Measurements from ENCODE around the gene ASMTL. TPM values are rescaled to one million over a fixed set of nuclear protein-coding genes. Genes with fewer than 3 reads are reported as not detected.
A peak's percentile ranks its signal among the peaks of the same experiment; 100 is the strongest.

ASMTL gene
- total RNA-seq, 4 donors from 2014 or later: 29.7 to 35.1 (median 32.5) TPM

DNA sequence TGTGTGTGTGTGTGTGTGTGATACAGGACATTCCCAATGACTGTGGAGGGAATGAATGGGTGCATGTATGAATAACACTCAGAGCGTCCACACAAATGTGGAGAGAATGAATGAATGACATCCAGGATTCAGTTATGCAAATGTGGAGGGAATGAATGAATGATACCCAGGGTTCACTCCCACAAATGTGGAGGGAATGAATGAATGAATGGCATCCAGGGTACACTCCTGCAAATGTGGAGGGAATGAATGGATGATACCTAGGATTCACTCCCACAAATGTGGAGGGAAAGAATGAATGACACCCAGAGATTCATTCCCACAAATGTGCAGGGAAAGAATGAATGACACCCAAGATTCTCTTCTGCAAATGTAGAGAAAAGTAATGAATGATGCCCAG, 36.0 kb upstream of the ASMTL start:
- Histone ChIP-seq H3K27me3 (peaks cover 34% of the 10 kb centered on the region), H3K36me3 (no peaks in the 10 kb centered on the region), H3K27ac (no peak overlapping the region), H3K4me3 (no peak overlapping the region), H3K9me3 (no peaks in the 10 kb centered on the region), H3K4me1 (peaks cover 0 to 2% (median 0%) of the 10 kb centered on the region in 3 donors)
- no peak for TF ChIP-seq EP300 (IDR thresholded peaks at IDR 0.05)
- TF ChIP-seq POLR2A (IDR thresholded peaks at IDR 0.05): no peak
- TF ChIP-seq POLR2AphosphoS5 (IDR thresholded peaks at IDR 0.05): no peak
- TF ChIP-seq, protein P1, sequence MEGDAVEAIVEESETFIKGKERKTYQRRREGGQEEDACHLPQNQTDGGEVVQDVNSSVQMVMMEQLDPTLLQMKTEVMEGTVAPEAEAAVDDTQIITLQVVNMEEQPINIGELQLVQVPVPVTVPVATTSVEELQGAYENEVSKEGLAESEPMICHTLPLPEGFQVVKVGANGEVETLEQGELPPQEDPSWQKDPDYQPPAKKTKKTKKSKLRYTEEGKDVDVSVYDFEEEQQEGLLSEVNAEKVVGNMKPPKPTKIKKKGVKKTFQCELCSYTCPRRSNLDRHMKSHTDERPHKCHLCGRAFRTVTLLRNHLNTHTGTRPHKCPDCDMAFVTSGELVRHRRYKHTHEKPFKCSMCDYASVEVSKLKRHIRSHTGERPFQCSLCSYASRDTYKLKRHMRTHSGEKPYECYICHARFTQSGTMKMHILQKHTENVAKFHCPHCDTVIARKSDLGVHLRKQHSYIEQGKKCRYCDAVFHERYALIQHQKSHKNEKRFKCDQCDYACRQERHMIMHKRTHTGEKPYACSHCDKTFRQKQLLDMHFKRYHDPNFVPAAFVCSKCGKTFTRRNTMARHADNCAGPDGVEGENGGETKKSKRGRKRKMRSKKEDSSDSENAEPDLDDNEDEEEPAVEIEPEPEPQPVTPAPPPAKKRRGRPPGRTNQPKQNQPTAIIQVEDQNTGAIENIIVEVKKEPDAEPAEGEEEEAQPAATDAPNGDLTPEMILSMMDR (IDR thresholded peaks at IDR 0.05): no peak
- no peak for ATAC-seq
- 80% methylated on average over 1 of the region's 1 CpG; no CpG with 5 or more reads in 1 of the 2 donors for WGBS, 2 donors (ENCODE audit: low coverage in 1 of 2)

DNA sequence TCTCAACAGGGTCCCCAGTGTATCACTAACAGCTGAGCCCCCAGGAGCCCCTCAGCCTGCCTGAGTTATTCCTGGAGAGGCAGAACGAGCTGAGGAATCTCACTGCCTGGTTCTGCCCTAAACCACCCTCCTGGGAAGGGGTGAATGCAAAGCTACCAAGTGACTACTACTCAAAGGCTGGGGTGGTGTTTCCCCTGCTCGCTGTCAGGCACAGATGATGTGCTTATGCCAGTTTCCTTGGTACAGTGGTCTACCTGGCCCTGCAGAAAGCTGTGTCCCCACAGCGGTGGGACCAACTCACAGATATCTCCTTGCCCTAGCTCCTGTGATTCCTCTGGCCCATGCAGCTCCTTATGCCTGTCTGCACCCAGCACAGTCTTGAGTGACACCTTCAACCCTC, 35.4 kb upstream of the ASMTL start:
- Histone ChIP-seq H3K27ac (no peak overlapping the region), H3K36me3 (no peaks in the 10 kb centered on the region), H3K4me3 (no peak overlapping the region), H3K9me3 (no peaks in the 10 kb centered on the region), H3K27me3 (peaks cover 36% of the 10 kb centered on the region), H3K4me1 (no peaks in the 10 kb centered on the region)
- TF ChIP-seq POLR2A (IDR thresholded peaks at IDR 0.05) (no peak), EP300 (IDR thresholded peaks at IDR 0.05) (no peak), POLR2AphosphoS5 (IDR thresholded peaks at IDR 0.05) (no peak)
- TF ChIP-seq, protein P1 (IDR thresholded peaks at IDR 0.05): no peak
- no peak for ATAC-seq
- WGBS, 2 donors (ENCODE audit: low coverage in 1 of 2): 81% methylated on average over 3 of the region's 3 CpGs; no CpG with 5 or more reads in 1 of the 2 donors

DNA sequence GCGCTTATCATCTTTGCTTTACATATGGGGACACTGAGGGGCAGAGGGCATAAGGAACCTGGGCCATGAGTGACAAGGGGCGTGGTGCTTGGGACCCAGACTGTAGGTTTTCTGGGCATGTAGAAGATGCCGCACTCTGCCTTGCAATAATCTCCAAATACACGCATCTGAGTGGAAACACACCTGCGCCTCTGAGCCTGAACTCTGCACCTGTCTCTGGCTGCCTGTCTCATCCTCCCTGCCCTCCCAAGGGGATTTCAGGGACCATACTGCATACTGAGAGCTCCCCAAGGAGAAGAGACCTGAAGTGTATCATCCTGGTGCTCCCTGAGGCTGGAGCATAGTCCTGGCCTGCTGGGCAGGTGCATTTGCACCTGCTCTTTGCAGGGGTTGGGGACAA, 34.7 kb upstream of the ASMTL start:
- no peaks in the 10 kb centered on the region for H3K9me3 ChIP-seq
- H3K4me3 ChIP-seq: no peak overlapping the region
- H3K27ac ChIP-seq: peak overlapping the region in 2 of 4 donors; percentile 19 to 31
- WGBS, 2 donors (ENCODE audit: low coverage in 1 of 2): 65% methylated on average over 4 of the region's 5 CpGs; no CpG with 5 or more reads in 1 of the 2 donors
- no peak for TF ChIP-seq EP300 (IDR thresholded peaks at IDR 0.05)
- no peak for TF ChIP-seq POLR2A (IDR thresholded peaks at IDR 0.05)
- no peak for TF ChIP-seq POLR2AphosphoS5 (IDR thresholded peaks at IDR 0.05)
- H3K4me1 ChIP-seq: no peaks in the 10 kb centered on the region
- H3K27me3 ChIP-seq: peaks cover 36% of the 10 kb centered on the region
- H3K36me3 ChIP-seq: no peaks in the 10 kb centered on the region
- ATAC-seq: no peak

DNA sequence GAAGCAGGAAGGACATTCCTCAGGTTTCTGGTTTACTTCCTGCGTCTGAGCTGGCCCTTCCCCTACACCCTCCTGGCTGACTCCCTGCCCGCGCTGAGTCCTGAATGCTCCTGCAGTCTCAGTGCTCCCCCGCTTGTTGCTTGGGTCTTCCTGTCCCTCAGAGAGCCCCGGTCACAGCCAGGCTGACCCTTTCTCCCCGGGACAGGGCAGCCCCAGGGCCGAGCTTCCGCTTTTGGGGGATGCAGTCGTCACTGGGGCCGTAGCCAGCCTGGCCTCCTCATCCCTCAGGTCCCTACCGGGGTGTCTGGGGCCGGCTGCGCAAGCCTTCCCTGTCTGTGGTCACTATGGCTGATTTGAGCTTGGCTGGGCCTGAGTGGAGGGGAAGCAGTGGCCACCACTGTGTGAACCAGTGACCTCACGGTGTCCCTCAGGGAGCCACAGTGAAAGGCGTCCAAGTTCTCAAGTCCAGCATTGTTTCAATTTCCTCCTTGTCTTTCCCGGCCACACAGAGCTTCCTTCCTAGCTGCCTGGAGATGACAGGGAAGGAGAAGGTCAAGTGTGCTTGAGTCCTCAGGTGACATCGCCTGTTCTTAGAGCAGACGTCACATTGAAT, 34.1 kb upstream of the ASMTL start:
- Histone ChIP-seq H3K27ac (peak overlapping the region in 3 of 4 donors; percentile 37 to 62 (median 52)), H3K27me3 (peaks cover 38% of the 10 kb centered on the region)
- peak; percentile 70 for ATAC-seq

DNA sequence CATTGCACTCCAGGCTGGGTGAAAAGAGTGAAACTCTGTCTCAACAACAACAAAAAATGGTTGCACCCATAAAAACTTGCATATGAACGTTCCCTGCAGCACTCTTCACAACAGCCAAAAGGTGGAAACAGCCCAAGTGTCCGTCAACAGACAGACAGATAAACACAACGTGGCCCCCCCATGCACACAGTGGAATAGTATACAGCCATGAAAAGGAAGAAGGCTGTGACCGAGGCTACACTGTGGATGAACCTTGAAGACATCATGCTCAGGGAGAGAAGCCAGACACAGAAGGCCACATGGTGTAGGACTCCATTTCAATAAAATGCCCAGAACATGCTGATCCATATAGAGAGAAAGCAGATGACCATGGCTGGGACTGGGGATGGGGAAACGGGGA, 33.5 kb upstream of the ASMTL start:
- H3K4me1 ChIP-seq: peaks cover 0 to 8% (median 0%) of the 10 kb centered on the region in 3 donors
- peaks cover 45% of the 10 kb centered on the region for H3K27me3 ChIP-seq
- no peak overlapping the region for H3K4me3 ChIP-seq
- peak overlapping the region in 3 of 4 donors; percentile 37 to 62 (median 52) for H3K27ac ChIP-seq
- ATAC-seq: no peak
- TF ChIP-seq POLR2A (IDR thresholded peaks at IDR 0.05) (no peak), POLR2AphosphoS5 (IDR thresholded peaks at IDR 0.05) (no peak), EP300 (IDR thresholded peaks at IDR 0.05) (no peak)
- TF ChIP-seq, protein P1 (IDR thresholded peaks at IDR 0.05): no peak
- H3K9me3 ChIP-seq: no peaks in the 10 kb centered on the region
- no peaks in the 10 kb centered on the region for H3K36me3 ChIP-seq
- 69 to 70% methylated on average over 3 to 4 of the region's 5 CpGs for WGBS, 2 donors (ENCODE audit: low coverage in 1 of 2)

More for the DNA sequence above, 34.1 kb upstream of the ASMTL start:
- no peaks in the 10 kb centered on the region for H3K9me3 ChIP-seq
- no peaks in the 10 kb centered on the region for H3K36me3 ChIP-seq
- H3K4me3 ChIP-seq: no peak overlapping the region
- peaks cover 0 to 1% (median 0%) of the 10 kb centered on the region in 3 donors for H3K4me1 ChIP-seq
- TF ChIP-seq, protein P1 (IDR thresholded peaks at IDR 0.05): no peak
- TF ChIP-seq EP300 (IDR thresholded peaks at IDR 0.05) (no peak), POLR2A (IDR thresholded peaks at IDR 0.05) (no peak), POLR2AphosphoS5 (IDR thresholded peaks at IDR 0.05) (no peak)
- WGBS, 2 donors (ENCODE audit: low coverage in 1 of 2): 49 to 53% methylated on average over 6 to 10 of the region's 18 CpGs

All from gastroesophageal sphincter (tissue), 4 donors.